Raji (cell line): ENCODE data around the gene ACOX3.

Source experiments
- POLR2A ChIP-seq: IDR thresholded peaks from 2 replicates; pipeline ENCODE4 v1.6.1; 2011; ENCODE audit warnings: low read depth, low read length, control low read depth; ENCODE audit not compliant: insufficient read depth

The ACOX3 gene

DNA sequence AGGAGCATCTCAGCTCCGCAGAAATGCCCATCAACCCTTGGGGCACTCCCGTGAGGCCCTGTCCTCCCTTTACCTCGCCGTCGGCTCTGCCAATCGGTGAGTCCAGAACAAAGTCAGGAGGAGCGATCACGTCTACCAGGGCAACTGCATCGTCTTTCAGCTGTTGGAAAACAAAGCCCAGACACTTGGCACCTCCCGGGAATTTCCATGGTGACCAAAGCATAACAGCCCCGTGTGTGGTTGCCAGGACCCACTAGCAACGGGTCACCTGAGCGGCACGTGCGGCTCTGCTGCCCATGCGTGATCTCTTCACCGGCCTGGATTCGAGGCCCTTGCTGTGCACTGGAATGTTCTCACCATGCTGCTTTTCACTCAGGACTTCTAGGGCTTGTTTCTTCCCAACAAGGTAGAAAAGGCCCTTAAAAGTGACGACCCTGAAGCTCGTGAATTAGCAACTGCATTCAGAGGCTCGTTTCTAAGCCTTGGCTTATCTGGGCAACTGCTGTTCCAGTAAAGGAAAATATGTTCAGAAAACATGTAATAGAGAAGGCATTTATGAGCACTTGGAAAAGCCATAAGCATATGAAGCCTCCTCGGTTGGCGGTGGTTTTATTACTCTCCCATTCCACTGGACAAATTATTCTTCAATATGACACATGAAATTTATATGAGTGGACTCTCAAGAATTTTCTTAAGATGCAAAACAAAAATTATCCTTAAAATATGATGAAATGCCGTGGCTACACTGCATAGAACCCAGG lies 69.5 kb downstream of the ACOX3 start:
- no peak for TF ChIP-seq POLR2A

DNA sequence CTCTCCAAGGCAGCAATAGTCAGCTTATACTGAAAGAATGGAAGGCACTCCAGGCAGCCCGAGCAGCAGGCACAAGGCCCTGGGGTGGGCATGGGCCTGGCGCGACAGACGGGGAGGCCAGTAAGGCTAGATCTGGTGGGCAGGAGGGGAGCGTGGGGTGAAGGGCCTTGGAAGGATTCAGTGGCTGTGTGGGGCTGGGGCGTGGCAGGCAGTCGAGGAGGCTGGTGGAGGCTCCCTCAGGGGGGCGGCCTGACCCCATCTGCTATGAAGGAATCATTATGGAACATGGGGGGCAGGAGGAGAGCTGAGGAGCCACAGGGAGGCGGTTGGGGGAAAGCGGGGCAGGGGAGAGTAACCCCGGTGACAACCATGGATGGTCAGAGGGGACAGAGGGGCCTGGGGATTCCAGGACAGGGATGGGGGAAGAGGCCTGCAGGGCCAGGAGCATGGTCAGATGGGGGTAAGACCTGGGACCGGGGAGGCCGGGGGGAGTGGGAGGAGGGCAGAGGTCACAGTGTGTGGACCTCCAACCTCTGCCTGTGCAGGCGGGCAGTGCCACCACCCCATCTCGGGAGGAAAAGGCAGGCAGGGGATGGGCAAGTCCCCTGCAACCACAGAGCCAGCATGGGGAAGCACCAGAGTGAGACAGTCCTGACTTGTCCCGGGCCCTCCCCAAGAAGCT lies 70.3 kb downstream of the ACOX3 start:
- no peak for TF ChIP-seq POLR2A

DNA sequence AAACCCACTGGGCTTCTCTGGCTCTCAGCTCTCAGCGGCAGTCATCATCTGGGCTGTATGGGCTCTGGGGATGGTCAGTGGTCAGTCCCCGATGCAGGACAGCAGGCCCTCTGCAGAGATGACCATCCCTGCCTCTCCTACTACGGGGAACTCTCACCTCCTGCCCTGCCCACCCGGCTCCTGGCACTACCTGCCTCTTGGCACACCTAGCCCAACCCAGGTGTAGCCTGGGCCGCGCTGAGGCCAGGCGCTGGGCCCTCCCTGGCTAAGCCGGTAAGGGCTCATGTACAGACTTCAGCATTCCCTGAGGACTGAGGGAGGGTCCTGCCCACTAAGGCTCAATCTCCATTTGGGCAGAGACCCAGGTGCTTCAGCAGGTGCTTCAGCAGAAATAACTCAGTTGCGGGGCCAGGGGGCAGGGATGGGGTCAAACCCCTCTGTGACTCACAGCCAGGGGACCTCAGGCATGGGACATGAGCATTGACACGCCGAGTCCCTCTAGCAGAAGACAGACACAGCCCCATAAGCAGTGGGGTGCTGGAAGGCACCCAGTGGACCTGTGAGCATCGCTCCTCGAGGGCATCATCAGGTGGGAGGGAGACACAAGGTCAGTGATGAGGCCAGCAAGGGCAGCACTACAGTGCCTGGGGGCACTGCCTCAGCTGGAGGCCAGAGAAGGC lies 71.0 kb downstream of the ACOX3 start:
- no peak for TF ChIP-seq POLR2A

DNA sequence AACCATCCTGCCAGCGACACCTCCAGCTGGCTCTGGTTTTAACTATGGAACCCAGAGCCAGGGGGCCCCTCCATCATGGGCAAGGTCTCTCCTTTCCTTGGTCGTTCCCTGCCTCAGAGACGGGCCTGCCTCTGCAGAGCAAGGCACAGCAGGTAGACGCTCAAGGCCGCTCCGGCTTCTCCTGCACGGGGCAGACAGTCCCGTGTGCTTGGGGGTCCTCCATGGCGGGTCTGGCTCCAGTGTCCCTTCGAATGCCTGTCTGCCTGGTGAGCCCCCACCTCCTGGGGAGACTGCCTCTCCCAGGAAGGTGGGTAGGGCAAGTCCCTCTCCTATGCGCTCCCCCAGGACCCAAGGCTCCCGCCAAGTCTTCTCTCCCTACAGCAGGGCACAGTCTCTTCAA lies 71.5 kb downstream of the ACOX3 start:
- no peak for TF ChIP-seq POLR2A

DNA sequence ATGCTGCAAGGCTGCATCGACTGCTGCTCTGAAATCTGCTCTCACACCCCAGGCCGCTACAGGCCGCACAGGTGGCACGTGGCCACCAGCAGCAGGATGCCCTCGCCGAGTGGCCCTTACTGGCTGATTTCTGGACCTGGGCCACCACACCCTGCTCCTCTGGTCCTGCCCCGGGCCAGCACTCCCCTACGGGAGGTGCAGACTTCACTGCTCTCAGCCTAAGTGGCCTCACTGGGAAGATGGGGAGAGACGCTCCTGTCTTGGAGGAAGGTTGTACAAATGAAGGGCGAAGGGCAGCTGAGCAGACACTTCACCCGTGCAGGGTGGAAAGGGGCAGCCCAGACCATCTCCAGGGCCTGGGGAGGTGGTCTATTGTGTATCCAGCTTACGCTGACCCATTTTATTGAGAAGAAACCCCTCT lies 72.5 kb downstream of the ACOX3 start:
- TF ChIP-seq POLR2A, result no peak

DNA sequence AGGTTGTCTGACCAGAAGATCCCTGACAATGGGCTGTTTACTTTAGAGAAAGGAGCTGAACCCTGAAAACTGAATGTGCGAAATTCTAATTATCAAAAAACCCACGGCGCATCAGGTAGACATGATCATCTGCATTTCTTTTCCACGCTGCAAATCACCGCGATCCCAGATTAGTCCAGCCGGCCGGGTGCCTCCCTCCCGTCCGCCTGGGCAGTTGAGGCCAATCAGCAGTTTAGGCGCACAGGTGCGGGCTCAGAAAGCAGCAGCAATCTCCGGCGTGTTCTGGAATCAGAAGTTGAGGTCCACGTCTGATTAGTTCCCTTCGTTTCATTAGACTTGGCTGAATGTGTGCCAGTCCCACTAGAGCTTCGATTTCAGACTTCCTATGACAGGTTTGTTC lies 73.9 kb downstream of the ACOX3 start:
- TF ChIP-seq POLR2A, result no peak

DNA sequence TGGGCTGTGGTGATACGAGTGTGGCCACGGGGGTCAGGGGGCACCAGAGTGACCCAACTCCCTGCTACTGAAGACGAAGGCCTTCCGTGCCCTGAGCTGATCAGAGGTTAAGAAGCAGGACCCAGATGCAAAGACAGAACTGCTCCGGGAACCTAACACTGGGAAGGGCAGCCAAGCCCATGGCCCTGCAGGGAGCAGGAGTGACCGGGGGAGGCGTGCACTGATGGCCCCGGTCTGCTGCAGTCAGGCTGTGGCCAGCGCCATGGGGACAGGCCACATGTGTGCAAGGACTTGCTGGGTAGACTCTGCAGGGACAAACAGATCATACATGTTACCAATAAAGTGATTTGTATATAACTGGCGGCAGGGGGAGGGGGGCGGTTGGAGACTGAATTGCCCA lies 74.6 kb downstream of the ACOX3 start:
- no peak for TF ChIP-seq POLR2A

DNA sequence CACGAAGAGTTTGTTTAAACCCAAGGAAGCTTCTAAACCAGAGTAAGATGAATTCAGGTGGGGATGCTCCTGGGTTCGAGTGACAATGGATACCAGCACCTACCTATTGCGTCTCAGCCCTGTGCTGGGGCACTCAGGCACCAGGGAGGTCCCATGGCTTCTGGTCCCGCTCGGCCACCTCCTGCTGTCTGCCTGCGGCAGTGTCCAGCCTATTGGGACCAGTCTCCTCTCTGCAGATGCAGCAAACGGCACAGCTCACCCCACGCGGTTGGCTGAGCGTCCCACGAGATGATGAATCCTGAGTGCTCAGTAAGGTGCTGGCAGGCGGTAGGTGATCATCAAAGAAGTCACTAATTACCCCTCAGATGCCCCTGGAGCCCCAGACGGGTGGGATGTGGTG lies 75.2 kb downstream of the ACOX3 start:
- no peak for TF ChIP-seq POLR2A

DNA sequence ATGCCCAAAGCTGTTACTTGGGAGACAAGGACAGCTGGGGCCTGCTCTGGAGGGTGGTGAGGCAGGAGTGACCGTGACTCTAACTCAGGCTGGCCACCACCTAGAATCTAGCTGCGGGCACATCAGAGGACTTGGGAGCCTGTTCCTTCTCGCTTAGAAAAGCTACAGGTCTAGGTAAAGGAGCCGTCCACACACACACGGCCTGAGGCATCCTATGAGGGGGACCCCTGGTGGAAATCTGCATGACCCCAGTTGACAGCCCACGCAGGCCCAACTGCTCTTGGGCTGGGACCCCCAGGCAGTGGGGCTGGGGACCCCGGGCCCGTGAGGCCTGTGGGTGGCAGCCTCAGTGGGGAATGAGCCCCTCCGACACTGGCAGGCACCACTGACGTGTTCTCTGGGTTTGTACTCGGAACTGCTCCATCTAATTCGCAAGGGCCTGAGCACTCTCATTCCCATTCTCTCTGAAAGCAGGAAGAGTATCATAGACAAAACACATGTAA lies 75.6 kb downstream of the ACOX3 start:
- no peak for TF ChIP-seq POLR2A

DNA sequence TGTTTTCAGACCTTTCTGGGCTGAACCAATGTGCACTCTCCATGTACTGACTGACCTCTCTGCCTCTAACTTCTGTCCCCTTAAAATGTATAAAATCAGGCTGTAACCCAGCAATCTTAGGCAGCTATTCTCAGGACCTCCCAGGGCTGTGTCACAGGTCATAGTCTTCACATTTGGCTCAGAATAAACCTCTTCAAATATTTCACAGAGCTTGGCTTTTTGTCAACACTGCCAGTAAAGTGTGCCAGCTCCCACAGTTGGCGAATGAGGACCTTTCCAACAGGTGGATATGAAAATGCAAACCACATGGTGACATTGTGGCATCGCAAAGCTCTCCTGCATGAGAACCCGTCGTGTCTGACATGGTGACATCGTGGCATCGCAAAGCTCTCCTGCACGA lies 76.4 kb downstream of the ACOX3 start:
- no peak for TF ChIP-seq POLR2A

DNA sequence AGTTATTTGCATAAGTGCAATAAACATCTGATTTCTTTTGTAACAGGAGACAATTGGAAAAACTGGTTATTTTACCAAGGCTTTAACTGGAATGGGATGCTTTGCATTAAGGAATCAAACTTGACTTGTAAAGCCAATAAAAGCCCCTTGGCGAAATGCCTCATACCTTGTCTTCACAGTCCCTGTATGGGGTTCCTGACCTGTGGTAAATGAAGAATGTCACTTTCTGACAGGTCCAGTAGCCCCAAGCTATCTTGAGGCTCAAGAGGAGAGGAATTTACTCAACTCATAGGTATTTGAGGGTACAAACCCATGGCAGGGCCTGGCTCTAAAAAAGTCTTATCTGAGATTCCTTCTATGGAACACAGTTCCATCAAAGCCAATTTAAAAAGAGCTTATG lies 78.0 kb downstream of the ACOX3 start:
- no peak for TF ChIP-seq POLR2A

DNA sequence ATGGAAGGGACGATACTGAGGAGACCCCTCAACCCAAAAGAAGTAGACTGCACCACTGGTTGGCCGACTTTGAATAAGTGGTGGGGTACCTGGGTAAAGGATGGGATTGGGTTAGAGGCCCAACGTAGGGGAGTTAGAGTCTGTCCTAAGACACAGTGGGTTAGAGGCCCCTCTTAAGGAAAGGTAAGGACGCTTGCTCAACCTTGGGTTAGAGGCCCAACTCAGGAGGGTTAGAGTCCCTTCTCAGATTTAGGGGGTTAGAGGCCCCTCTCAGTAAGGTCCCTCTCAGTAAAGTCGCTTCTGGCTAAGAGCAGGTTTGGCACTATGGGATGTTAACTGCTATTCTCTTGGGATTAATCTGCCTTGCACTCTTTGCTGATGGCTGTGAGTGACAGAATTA lies 81.3 kb downstream of the ACOX3 start:
- TF ChIP-seq POLR2A, result no peak

DNA sequence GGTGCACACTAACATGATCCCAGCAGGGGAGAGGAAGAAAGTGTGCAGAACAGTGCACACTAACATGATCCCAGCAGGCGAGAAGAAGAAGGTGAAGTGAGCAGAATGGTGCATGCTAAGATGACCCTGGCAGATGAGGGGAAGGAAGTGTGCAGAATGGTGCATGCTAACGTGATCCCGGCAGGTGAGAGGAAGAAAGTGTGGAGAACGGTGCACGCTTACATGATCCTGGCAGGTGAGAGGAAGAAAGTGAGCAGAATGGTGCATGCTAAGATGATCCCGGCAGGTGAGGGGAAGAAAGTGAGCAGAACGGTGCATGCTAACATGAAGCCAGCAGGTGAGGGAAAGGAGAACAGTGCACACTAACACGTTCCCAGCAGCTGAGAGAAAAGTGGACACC lies 83.7 kb downstream of the ACOX3 start:
- TF ChIP-seq POLR2A, result no peak

DNA sequence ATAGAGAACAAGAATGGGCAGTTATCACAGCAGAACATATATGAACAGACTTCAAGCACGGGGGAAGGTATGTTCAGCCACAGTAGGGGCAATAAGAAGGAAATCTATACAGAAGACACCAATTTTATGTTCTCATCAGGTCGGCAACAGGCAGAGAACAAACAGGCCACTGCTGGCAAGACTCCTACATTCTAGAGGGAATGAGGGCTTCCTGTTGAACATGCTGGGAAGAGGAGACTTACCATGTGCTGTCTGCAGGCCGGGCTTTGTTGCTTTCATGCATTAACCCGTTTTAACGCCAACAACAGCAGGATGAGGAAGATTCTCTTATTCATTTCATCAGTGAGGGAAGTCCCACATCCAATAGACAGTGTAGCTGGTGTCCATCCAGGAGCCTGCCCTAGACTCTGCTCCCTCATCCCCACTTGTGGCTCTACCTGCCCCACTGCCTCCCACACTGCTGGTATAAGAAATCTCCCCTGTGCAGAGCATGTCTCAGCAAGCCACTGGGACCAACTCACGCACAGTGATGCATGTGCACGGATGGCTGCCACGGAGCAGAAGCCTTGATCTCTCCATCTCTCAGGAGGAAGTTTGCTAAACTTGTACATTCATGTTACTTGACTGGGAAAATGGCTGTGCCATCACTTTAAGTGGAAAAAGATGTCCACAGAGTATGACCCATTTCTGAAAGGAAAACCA lies 84.5 kb downstream of the ACOX3 start:
- no peak for TF ChIP-seq POLR2A

DNA sequence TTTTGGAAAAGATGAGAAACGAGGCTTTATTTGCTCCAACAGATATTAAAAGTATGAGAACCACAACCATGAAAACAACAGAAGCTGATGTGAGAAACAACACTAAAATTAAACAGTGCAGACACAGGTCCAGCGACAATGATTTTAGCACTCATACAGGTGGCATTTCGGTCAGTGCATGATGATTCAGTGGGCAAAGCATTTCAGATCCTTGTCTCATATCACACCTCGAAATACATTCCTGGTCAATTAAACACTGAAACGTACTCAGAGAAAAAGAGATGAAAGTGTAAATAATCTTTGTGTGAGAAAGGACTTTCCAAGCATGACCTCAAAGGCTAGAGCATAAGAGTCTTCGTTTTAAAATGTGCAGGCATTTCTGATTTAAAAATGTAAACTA lies 85.2 kb downstream of the ACOX3 start:
- TF ChIP-seq POLR2A, result no peak
